ENCODE measurements around the gene CCDC17.

CCDC17 gene

GRCh38 chr1:45585496-45586075 lies 38.3 kb downstream of the CCDC17 start:
- Histone ChIP-seq H2BK12ac (ENCODE audit: low read length) (no peak overlapping the region), H3K14ac (ENCODE audit: low read length) (no peak overlapping the region), H2AFZ (ENCODE audit: low read length) (no peak overlapping the region), H3K4ac (ENCODE audit: low read length) (no peak overlapping the region), H3K9ac (ENCODE audit: low read depth, low read length, poor library complexity) (no peak overlapping the region), H4K8ac (ENCODE audit: low read depth, low read length) (no peak overlapping the region), H2BK15ac (ENCODE audit: low read length) (no peak overlapping the region), H3K36me3 (replicated peaks in 1 of 2; ENCODE audit: control insufficient read depth in 2 of 2, insufficient read depth in 2 of 2, low read length in 2 of 2) (peaks cover 2 to 51% of the 10 kb centered on the region in 2 donors), H2BK5ac (ENCODE audit: low read length) (no peak overlapping the region), H3K27me3 (ENCODE audit: control insufficient read depth in 3 of 3, insufficient read depth in 3 of 3, low read depth in 1 of 3, low read length in 3 of 3) (no peaks in the 10 kb centered on the region), H3K23ac (ENCODE audit: low read depth, low read length, poor library complexity) (no peak overlapping the region), H2AK5ac (ENCODE audit: low read depth, low read length) (no peak overlapping the region), H2BK120ac (ENCODE audit: low read depth, low read length) (no peak overlapping the region), H3K4me3 (ENCODE audit: low read length in 2 of 2) (peak overlapping the region; percentile 70 to 100), H4K91ac (ENCODE audit: low read depth, low read length, poor library complexity) (no peak overlapping the region), H3K9me3 (replicated peaks in 1 of 2; ENCODE audit: control insufficient read depth in 2 of 2, insufficient read depth in 1 of 2, low read depth in 1 of 2, low read length in 2 of 2) (no peaks in the 10 kb centered on the region), H3K27ac (replicated peaks; ENCODE audit: low read length) (no peak overlapping the region), H3K18ac (ENCODE audit: low read length) (no peak overlapping the region), H3K4me1 (ENCODE audit: control insufficient read depth in 2 of 2, insufficient read depth in 1 of 2, low read depth in 1 of 2, low read length in 2 of 2) (peaks cover 2 to 10% of the 10 kb centered on the region in 2 donors), H3K79me1 (ENCODE audit: low read depth, low read length) (peaks cover 7% of the 10 kb centered on the region), H3K4me2 (ENCODE audit: insufficient read depth, low read length, poor library complexity, severe bottlenecking) (peak overlapping the region; percentile 59)
- no CpG with 5 or more reads among the region's 7 CpGs for WGBS, 2 donors (ENCODE audit: extremely low coverage in 2 of 2, insufficient read length in 2 of 2, insufficient replicate concordance in 1 of 2)
- DNase-seq (ENCODE audit: low spot score), result no peak

- no peak for DNase-seq (ENCODE audit: low spot score)
- no peak overlapping the region for H3K18ac ChIP-seq (ENCODE audit: low read length)
- H3K79me1 ChIP-seq (ENCODE audit: low read depth, low read length), result peaks cover 7% of the 10 kb centered on the region
- H3K4me2 ChIP-seq (ENCODE audit: insufficient read depth, low read length, poor library complexity, severe bottlenecking), result peak overlapping the region; percentile 59
- H4K8ac ChIP-seq (ENCODE audit: low read depth, low read length), result no peak overlapping the region
- no peak overlapping the region for H2AFZ ChIP-seq (ENCODE audit: low read length)
- no peak overlapping the region for H4K91ac ChIP-seq (ENCODE audit: low read depth, low read length, poor library complexity)
- no peak overlapping the region for H3K4ac ChIP-seq (ENCODE audit: low read length)
- H2BK12ac ChIP-seq (ENCODE audit: low read length), result no peak overlapping the region
- H3K4me3 ChIP-seq (ENCODE audit: low read length in 2 of 2), result peak overlapping the region; percentile 90 to 100
- no peak overlapping the region for H2BK5ac ChIP-seq (ENCODE audit: low read length)
- H3K4me1 ChIP-seq (ENCODE audit: control insufficient read depth in 2 of 2, insufficient read depth in 1 of 2, low read depth in 1 of 2, low read length in 2 of 2), result peaks cover 2 to 10% of the 10 kb centered on the region in 2 donors
- H3K36me3 ChIP-seq (replicated peaks in 1 of 2; ENCODE audit: control insufficient read depth in 2 of 2, insufficient read depth in 2 of 2, low read length in 2 of 2), result peaks cover 2 to 45% of the 10 kb centered on the region in 2 donors
- H2BK15ac ChIP-seq (ENCODE audit: low read length), result no peak overlapping the region
- peak overlapping the region; percentile 81 for H3K9ac ChIP-seq (ENCODE audit: low read depth, low read length, poor library complexity)
- H3K27ac ChIP-seq (replicated peaks; ENCODE audit: low read length), result peak overlapping the region; percentile 24
- H3K23ac ChIP-seq (ENCODE audit: low read depth, low read length, poor library complexity), result no peak overlapping the region
- no peak overlapping the region for H2AK5ac ChIP-seq (ENCODE audit: low read depth, low read length)
- H3K27me3 ChIP-seq (ENCODE audit: control insufficient read depth in 3 of 3, insufficient read depth in 3 of 3, low read depth in 1 of 3, low read length in 3 of 3), result no peaks in the 10 kb centered on the region
- H3K14ac ChIP-seq (ENCODE audit: low read length), result no peak overlapping the region
- H2BK120ac ChIP-seq (ENCODE audit: low read depth, low read length), result no peak overlapping the region
- H3K9me3 ChIP-seq (replicated peaks in 1 of 2; ENCODE audit: control insufficient read depth in 2 of 2, insufficient read depth in 1 of 2, low read depth in 1 of 2, low read length in 2 of 2), result no peaks in the 10 kb centered on the region
- WGBS, 2 donors (ENCODE audit: extremely low coverage in 2 of 2, insufficient read length in 2 of 2, insufficient replicate concordance in 1 of 2), result no CpG with 5 or more reads among the region's 5 CpGs
Observed at GRCh38 chr1:45585110-45585426, 38.8 kb downstream of the CCDC17 start.

- peak overlapping the region; percentile 92 for H2BK15ac ChIP-seq (ENCODE audit: low read length)
- peak overlapping the region; percentile 91 for H2AFZ ChIP-seq (ENCODE audit: low read length)
- H3K9me3 ChIP-seq (replicated peaks in 1 of 2; ENCODE audit: control insufficient read depth in 2 of 2, insufficient read depth in 1 of 2, low read depth in 1 of 2, low read length in 2 of 2), result no peaks in the 10 kb centered on the region
- H3K23ac ChIP-seq (ENCODE audit: low read depth, low read length, poor library complexity), result peak overlapping the region; percentile 99
- peaks cover 2 to 10% of the 10 kb centered on the region in 2 donors for H3K4me1 ChIP-seq (ENCODE audit: control insufficient read depth in 2 of 2, insufficient read depth in 1 of 2, low read depth in 1 of 2, low read length in 2 of 2)
- peak; percentile 95 for DNase-seq (ENCODE audit: low spot score)
- no peaks in the 10 kb centered on the region for H3K27me3 ChIP-seq (ENCODE audit: control insufficient read depth in 3 of 3, insufficient read depth in 3 of 3, low read depth in 1 of 3, low read length in 3 of 3)
- WGBS, 2 donors (ENCODE audit: extremely low coverage in 2 of 2, insufficient read length in 2 of 2, insufficient replicate concordance in 1 of 2), result no CpG with 5 or more reads among the region's 59 CpGs
- H3K27ac ChIP-seq (replicated peaks; ENCODE audit: low read length), result peak overlapping the region; percentile 94
- H3K18ac ChIP-seq (ENCODE audit: low read length), result peak overlapping the region; percentile 100
- peak overlapping the region; percentile 95 for H3K4ac ChIP-seq (ENCODE audit: low read length)
- H3K4me3 ChIP-seq (ENCODE audit: low read length in 2 of 2), result peak overlapping the region; percentile 100
- H3K14ac ChIP-seq (ENCODE audit: low read length), result peak overlapping the region; percentile 100
- H3K36me3 ChIP-seq (replicated peaks in 1 of 2; ENCODE audit: control insufficient read depth in 2 of 2, insufficient read depth in 2 of 2, low read length in 2 of 2), result peaks cover 2 to 40% of the 10 kb centered on the region in 2 donors
- H2BK120ac ChIP-seq (ENCODE audit: low read depth, low read length), result peak overlapping the region; percentile 99
- peak overlapping the region; percentile 96 for H4K8ac ChIP-seq (ENCODE audit: low read depth, low read length)
- H2AK5ac ChIP-seq (ENCODE audit: low read depth, low read length), result peak overlapping the region; percentile 98
- H3K9ac ChIP-seq (ENCODE audit: low read depth, low read length, poor library complexity), result peak overlapping the region; percentile 100
- peak overlapping the region; percentile 95 for H4K91ac ChIP-seq (ENCODE audit: low read depth, low read length, poor library complexity)
- peak overlapping the region; percentile 58 for H2BK12ac ChIP-seq (ENCODE audit: low read length)
- peaks cover 7% of the 10 kb centered on the region for H3K79me1 ChIP-seq (ENCODE audit: low read depth, low read length)
- H3K4me2 ChIP-seq (ENCODE audit: insufficient read depth, low read length, poor library complexity, severe bottlenecking), result peak overlapping the region; percentile 54
- peak overlapping the region; percentile 98 for H2BK5ac ChIP-seq (ENCODE audit: low read length)
Observed at GRCh38 chr1:45584351-45585109, 39.3 kb downstream of the CCDC17 start.

GRCh38 chr1:45583666-45584350 lies 40.0 kb downstream of the CCDC17 start, which contains the start of gene NASP:
Gene NASP (plus strand): TSS chr1:45584041. CDS start chr1:45584147, 106 bp downstream.
- peak within 1 kb of the TSS; percentile 100 for H3K14ac ChIP-seq (ENCODE audit: low read length)
- H3K4me1 ChIP-seq (ENCODE audit: control insufficient read depth in 2 of 2, insufficient read depth in 1 of 2, low read depth in 1 of 2, low read length in 2 of 2), result peaks cover 2 to 10% of the 10 kb centered on the region in 2 donors
- peak within 1 kb of the TSS; percentile 99 for H3K23ac ChIP-seq (ENCODE audit: low read depth, low read length, poor library complexity)
- peak within 1 kb of the TSS; percentile 98 for H2AK5ac ChIP-seq (ENCODE audit: low read depth, low read length)
- peak within 1 kb of the TSS; percentile 92 for H2BK15ac ChIP-seq (ENCODE audit: low read length)
- H3K18ac ChIP-seq (ENCODE audit: low read length), result peak within 1 kb of the TSS; percentile 100
- peaks cover 2 to 33% of the 10 kb centered on the region in 2 donors for H3K36me3 ChIP-seq (replicated peaks in 1 of 2; ENCODE audit: control insufficient read depth in 2 of 2, insufficient read depth in 2 of 2, low read length in 2 of 2)
- H2BK12ac ChIP-seq (ENCODE audit: low read length), result peak within 1 kb of the TSS; percentile 58
- H3K4me3 ChIP-seq (ENCODE audit: low read length in 2 of 2), result peak within 1 kb of the TSS; percentile 100
- H2AFZ ChIP-seq (ENCODE audit: low read length), result peak within 1 kb of the TSS; percentile 91
- peak within 1 kb of the TSS; percentile 96 for H4K8ac ChIP-seq (ENCODE audit: low read depth, low read length)
- H3K27ac ChIP-seq (replicated peaks; ENCODE audit: low read length), result peak within 1 kb of the TSS; percentile 94
- peak within 1 kb of the TSS; percentile 100 for H3K9ac ChIP-seq (ENCODE audit: low read depth, low read length, poor library complexity)
- peaks cover 7% of the 10 kb centered on the region for H3K79me1 ChIP-seq (ENCODE audit: low read depth, low read length)
- no peaks in the 10 kb centered on the region for H3K9me3 ChIP-seq (replicated peaks in 1 of 2; ENCODE audit: control insufficient read depth in 2 of 2, insufficient read depth in 1 of 2, low read depth in 1 of 2, low read length in 2 of 2)
- H2BK120ac ChIP-seq (ENCODE audit: low read depth, low read length), result peak within 1 kb of the TSS; percentile 99
- H3K4ac ChIP-seq (ENCODE audit: low read length), result peak within 1 kb of the TSS; percentile 95
- peak within 1 kb of the TSS; percentile 95 for H4K91ac ChIP-seq (ENCODE audit: low read depth, low read length, poor library complexity)
- no CpG with 5 or more reads among the region's 41 CpGs for WGBS, 2 donors (ENCODE audit: extremely low coverage in 2 of 2, insufficient read length in 2 of 2, insufficient replicate concordance in 1 of 2)
- peak within 1 kb of the TSS; percentile 66 for H3K4me2 ChIP-seq (ENCODE audit: insufficient read depth, low read length, poor library complexity, severe bottlenecking)
- H3K27me3 ChIP-seq (ENCODE audit: control insufficient read depth in 3 of 3, insufficient read depth in 3 of 3, low read depth in 1 of 3, low read length in 3 of 3), result no peaks in the 10 kb centered on the region
- peak; percentile 92 for DNase-seq (ENCODE audit: low spot score)
- H2BK5ac ChIP-seq (ENCODE audit: low read length), result peak within 1 kb of the TSS; percentile 98
